K562 (cell line): ENCODE data around the gene IL2. TPM values are rescaled to one million over a fixed set of nuclear protein-coding genes. Genes with fewer than 3 reads are reported as not detected.

Source experiments
- IFI16 ChIP-seq: fragments of 250-450 bp; sonication (Bioruptor Pico); IDR thresholded peaks from 2 replicates; pipeline ENCODE4 v2.1.2; 2022; ENCODE audit warnings: mild to moderate bottlenecking, inconsistent platforms
- polyA plus RNA-seq, 8 experiments: library from polyadenylated mRNA; depleted of rRNA in 4 of 8; stranded (reverse) in 5 of 8; unstranded in 3 of 8; fragments of >200 nt; fragmentation: Nextera tagmentation in 2 of 8; fragmentation: Illumina TruSeq in 1 of 8; extraction: Ambion mirVana in 2 of 8; extraction: Trizol in 1 of 8; gene quantifications; 2 replicates each; pipeline versions ENCODE4 v1.2.1 to v1.2.3, GENCODE V29; 2011 to 2014; ENCODE audit warnings: inconsistent platforms in 1 of 8, missing spikeins in 1 of 8
- total RNA-seq, 7 experiments: library from RNA; depleted of rRNA in 6 of 7; stranded (reverse); fragments of >200 nt in 6 of 7; fragmentation: Illumina TruSeq in 2 of 7; extraction: Trizol in 2 of 7; gene quantifications; 2 replicates each; pipeline versions ENCODE4 v1.2.1 to v1.2.3, GENCODE V29; 2011 to 2021; ENCODE audit warnings: low replicate concordance in 1 of 7
- TF ChIP-seq, protein P1 (sequence below), 2 experiments: IDR thresholded peaks in 1 of 2; conservative IDR thresholded peaks in 1 of 2; 2 replicates each; pipeline ENCODE4 v1.6.1; 2016; ENCODE audit warnings: low read depth in 2 of 2, mild to moderate bottlenecking in 1 of 2, missing compliant biosample characterization in 1 of 2, missing genetic modification characterization in 1 of 2, moderate library complexity in 1 of 2
- TF ChIP-seq, protein P2 (sequence below): fragments of 450-650 bp; IDR thresholded peaks from 2 replicates; pipeline ENCODE4 v1.7.1; 2018; ENCODE audit warnings: mild to moderate bottlenecking, low read depth; ENCODE audit not compliant: partially characterized antibody
- TF ChIP-seq, protein P3 (sequence below), 2 experiments: fragments of 250-450 bp in 1 of 2; fragments of 450-650 bp in 1 of 2; sonication (Bioruptor Pico) in 1 of 2; IDR thresholded peaks; 2 replicates each; pipeline versions ENCODE4 v1.6.1 to v1.8.0; 2016 to 2021; ENCODE audit warnings: mild to moderate bottlenecking in 2 of 2, moderate library complexity in 2 of 2, missing compliant biosample characterization in 1 of 2, missing genetic modification characterization in 1 of 2
- TF ChIP-seq, protein P4 (sequence below): fragments of 200-800 bp; sonication (Bioruptor generic); IDR thresholded peaks from 2 replicates; pipeline ENCODE4 v1.6.1; 2016; ENCODE audit warnings: missing genetic modification characterization, missing compliant biosample characterization

The IL2 gene
- total and polyA plus RNA-seq, 9 of the 15 experiments (the other 6 are each of a cell fraction or from before 2014, with no cell fraction given), result 0.11 to 0.89 TPM; not detected in 7

DNA sequence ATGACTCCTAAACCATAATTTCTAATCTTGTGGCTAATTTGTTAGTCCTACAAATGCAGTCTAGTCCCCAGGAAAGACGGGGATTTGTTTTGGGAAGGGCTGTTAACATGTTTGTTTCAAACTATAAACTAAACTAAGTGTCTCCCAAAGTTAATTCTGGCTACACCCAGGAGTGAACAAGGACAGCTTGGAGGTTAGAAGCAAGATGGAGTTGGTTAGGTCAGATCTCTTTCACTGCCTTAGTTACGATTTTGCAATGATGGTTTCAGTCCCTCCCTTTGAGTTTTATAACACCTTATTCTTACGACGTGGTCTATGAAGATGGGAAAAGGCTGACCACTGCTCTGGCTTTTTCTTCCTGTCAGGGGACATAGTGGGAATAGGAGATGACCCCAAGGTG is 27.0 kb upstream of the IL2 start (continued):
- TF ChIP-seq, protein P1, sequence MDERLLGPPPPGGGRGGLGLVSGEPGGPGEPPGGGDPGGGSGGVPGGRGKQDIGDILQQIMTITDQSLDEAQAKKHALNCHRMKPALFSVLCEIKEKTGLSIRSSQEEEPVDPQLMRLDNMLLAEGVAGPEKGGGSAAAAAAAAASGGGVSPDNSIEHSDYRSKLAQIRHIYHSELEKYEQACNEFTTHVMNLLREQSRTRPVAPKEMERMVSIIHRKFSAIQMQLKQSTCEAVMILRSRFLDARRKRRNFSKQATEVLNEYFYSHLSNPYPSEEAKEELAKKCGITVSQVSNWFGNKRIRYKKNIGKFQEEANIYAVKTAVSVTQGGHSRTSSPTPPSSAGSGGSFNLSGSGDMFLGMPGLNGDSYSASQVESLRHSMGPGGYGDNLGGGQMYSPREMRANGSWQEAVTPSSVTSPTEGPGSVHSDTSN (CRISPR knock-in tag; IDR thresholded peaks at IDR 0.05; ENCODE audit: low read depth), result no peak
- TF ChIP-seq, protein P1 (tag; conservative IDR thresholded peaks at IDR 0.05; ENCODE audit: low read depth), result no peak
- TF ChIP-seq, protein P2, sequence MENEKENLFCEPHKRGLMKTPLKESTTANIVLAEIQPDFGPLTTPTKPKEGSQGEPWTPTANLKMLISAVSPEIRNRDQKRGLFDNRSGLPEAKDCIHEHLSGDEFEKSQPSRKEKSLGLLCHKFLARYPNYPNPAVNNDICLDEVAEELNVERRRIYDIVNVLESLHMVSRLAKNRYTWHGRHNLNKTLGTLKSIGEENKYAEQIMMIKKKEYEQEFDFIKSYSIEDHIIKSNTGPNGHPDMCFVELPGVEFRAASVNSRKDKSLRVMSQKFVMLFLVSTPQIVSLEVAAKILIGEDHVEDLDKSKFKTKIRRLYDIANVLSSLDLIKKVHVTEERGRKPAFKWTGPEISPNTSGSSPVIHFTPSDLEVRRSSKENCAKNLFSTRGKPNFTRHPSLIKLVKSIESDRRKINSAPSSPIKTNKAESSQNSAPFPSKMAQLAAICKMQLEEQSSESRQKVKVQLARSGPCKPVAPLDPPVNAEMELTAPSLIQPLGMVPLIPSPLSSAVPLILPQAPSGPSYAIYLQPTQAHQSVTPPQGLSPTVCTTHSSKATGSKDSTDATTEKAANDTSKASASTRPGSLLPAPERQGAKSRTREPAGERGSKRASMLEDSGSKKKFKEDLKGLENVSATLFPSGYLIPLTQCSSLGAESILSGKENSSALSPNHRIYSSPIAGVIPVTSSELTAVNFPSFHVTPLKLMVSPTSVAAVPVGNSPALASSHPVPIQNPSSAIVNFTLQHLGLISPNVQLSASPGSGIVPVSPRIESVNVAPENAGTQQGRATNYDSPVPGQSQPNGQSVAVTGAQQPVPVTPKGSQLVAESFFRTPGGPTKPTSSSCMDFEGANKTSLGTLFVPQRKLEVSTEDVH, result no peak
- TF ChIP-seq, protein P3, sequence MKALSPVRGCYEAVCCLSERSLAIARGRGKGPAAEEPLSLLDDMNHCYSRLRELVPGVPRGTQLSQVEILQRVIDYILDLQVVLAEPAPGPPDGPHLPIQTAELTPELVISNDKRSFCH (CRISPR knock-in tag; IDR thresholded peaks at IDR 0.05), result no peak
- TF ChIP-seq, protein P3 (tag; IDR thresholded peaks at IDR 0.05), result 0 out of 2 replicates have a peak, but pooled peaks have one; percentile 23
- TF ChIP-seq, protein P4, sequence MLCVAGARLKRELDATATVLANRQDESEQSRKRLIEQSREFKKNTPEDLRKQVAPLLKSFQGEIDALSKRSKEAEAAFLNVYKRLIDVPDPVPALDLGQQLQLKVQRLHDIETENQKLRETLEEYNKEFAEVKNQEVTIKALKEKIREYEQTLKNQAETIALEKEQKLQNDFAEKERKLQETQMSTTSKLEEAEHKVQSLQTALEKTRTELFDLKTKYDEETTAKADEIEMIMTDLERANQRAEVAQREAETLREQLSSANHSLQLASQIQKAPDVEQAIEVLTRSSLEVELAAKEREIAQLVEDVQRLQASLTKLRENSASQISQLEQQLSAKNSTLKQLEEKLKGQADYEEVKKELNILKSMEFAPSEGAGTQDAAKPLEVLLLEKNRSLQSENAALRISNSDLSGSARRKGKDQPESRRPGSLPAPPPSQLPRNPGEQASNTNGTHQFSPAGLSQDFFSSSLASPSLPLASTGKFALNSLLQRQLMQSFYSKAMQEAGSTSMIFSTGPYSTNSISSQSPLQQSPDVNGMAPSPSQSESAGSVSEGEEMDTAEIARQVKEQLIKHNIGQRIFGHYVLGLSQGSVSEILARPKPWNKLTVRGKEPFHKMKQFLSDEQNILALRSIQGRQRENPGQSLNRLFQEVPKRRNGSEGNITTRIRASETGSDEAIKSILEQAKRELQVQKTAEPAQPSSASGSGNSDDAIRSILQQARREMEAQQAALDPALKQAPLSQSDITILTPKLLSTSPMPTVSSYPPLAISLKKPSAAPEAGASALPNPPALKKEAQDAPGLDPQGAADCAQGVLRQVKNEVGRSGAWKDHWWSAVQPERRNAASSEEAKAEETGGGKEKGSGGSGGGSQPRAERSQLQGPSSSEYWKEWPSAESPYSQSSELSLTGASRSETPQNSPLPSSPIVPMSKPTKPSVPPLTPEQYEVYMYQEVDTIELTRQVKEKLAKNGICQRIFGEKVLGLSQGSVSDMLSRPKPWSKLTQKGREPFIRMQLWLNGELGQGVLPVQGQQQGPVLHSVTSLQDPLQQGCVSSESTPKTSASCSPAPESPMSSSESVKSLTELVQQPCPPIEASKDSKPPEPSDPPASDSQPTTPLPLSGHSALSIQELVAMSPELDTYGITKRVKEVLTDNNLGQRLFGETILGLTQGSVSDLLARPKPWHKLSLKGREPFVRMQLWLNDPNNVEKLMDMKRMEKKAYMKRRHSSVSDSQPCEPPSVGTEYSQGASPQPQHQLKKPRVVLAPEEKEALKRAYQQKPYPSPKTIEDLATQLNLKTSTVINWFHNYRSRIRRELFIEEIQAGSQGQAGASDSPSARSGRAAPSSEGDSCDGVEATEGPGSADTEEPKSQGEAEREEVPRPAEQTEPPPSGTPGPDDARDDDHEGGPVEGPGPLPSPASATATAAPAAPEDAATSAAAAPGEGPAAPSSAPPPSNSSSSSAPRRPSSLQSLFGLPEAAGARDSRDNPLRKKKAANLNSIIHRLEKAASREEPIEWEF (CRISPR knock-in tag), result no peak
- no peak for TF ChIP-seq IFI16 (CRISPR knock-in tag)
- TF ChIP-seq, all 486 proteins: peak for 6
